ENCODE data around the gene HTT. TPM values are rescaled to one million over a fixed set of nuclear protein-coding genes. Genes with fewer than 3 reads are reported as not detected.

The HTT gene
- polyA plus RNA-seq, 1 donor from 2014 or later = 11.5 TPM

DNA sequence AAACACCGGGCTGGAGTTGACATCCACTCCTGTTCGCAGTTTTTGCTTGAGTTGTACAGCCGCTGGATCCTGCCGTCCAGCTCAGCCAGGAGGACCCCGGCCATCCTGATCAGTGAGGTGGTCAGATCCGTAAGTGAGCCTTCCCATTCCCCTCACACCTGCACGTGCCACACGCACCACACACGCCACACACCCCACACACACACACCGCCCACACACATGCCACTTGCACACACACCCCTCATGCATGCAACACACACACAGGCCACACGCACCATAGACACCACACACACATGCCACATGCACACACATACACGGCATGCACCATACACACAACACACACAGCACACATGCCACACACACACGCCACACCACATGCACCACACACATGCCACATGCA, 154.4 kb downstream of the HTT start:
- TF ChIP-seq MXI1 (conservative IDR thresholded peaks at IDR 0.05; ENCODE audit: poor library complexity, severe bottlenecking) = no peak
- no peak for TF ChIP-seq EP300 (conservative IDR thresholded peaks at IDR 0.05; ENCODE audit: poor library complexity, severe bottlenecking)
- TF ChIP-seq, protein P1, sequence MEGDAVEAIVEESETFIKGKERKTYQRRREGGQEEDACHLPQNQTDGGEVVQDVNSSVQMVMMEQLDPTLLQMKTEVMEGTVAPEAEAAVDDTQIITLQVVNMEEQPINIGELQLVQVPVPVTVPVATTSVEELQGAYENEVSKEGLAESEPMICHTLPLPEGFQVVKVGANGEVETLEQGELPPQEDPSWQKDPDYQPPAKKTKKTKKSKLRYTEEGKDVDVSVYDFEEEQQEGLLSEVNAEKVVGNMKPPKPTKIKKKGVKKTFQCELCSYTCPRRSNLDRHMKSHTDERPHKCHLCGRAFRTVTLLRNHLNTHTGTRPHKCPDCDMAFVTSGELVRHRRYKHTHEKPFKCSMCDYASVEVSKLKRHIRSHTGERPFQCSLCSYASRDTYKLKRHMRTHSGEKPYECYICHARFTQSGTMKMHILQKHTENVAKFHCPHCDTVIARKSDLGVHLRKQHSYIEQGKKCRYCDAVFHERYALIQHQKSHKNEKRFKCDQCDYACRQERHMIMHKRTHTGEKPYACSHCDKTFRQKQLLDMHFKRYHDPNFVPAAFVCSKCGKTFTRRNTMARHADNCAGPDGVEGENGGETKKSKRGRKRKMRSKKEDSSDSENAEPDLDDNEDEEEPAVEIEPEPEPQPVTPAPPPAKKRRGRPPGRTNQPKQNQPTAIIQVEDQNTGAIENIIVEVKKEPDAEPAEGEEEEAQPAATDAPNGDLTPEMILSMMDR (IDR thresholded peaks at IDR 0.05; ENCODE audit: poor library complexity, severe bottlenecking) = no peak
- TF ChIP-seq TAF1 (IDR thresholded peaks at IDR 0.05; ENCODE audit: low read depth) = no peak
- no peak for TF ChIP-seq RAD21 (conservative IDR thresholded peaks at IDR 0.05)
- no peak for TF ChIP-seq POLR2AphosphoS5 (IDR thresholded peaks at IDR 0.05)
- no peak for TF ChIP-seq REST (IDR thresholded peaks at IDR 0.05; ENCODE audit: borderline replicate concordance)
- no peak for TF ChIP-seq SMC3 (conservative IDR thresholded peaks at IDR 0.05; ENCODE audit: poor library complexity)
- TF ChIP-seq EZH2 (IDR thresholded peaks at IDR 0.05; ENCODE audit: borderline replicate concordance, insufficient read depth, low read length, poor library complexity, severe bottlenecking) = no peak
- no peak overlapping the region for H3K4me2 ChIP-seq (ENCODE audit: low read length)
- peaks cover 11% of the 10 kb centered on the region for H3K36me3 ChIP-seq (ENCODE audit: insufficient read depth, low read length)
- no peak overlapping the region for H3K27ac ChIP-seq (ENCODE audit: low read length)
- H3K9me3 ChIP-seq (ENCODE audit: low read length) = no peaks in the 10 kb centered on the region
- no peak overlapping the region for H3K4me3 ChIP-seq (ENCODE audit: low read length)
- no peak overlapping the region for H3K9ac ChIP-seq (ENCODE audit: low read length)
- no peak overlapping the region for H2AFZ ChIP-seq (ENCODE audit: low read depth, low read length)
- no peaks in the 10 kb centered on the region for H3F3A ChIP-seq (ENCODE audit: insufficient read depth, low read length, poor library complexity, severe bottlenecking)
- H4K20me1 ChIP-seq (ENCODE audit: insufficient read depth) = no peaks in the 10 kb centered on the region
- no peaks in the 10 kb centered on the region for H3K27me3 ChIP-seq (ENCODE audit: insufficient read depth, low read depth, low read length)
- no peaks in the 10 kb centered on the region for H3K9me2 ChIP-seq (ENCODE audit: insufficient read depth, low read length)
- no peaks in the 10 kb centered on the region for H3K79me2 ChIP-seq (replicated peaks; ENCODE audit: insufficient read depth, low read length)

GRCh38 chr4:3229328-3229727, 154.8 kb downstream of the HTT start:
- Histone ChIP-seq H3K4me2 (ENCODE audit: low read length) (no peak overlapping the region), H3K9ac (ENCODE audit: low read length) (no peak overlapping the region), H3K36me3 (ENCODE audit: insufficient read depth, low read length) (peaks cover 11% of the 10 kb centered on the region), H3K27ac (ENCODE audit: low read length) (no peak overlapping the region), H3K9me3 (ENCODE audit: low read length) (no peaks in the 10 kb centered on the region), H2AFZ (ENCODE audit: low read depth, low read length) (no peak overlapping the region), H3K27me3 (ENCODE audit: insufficient read depth, low read depth, low read length) (no peaks in the 10 kb centered on the region), H3K9me2 (ENCODE audit: insufficient read depth, low read length) (no peaks in the 10 kb centered on the region), H4K20me1 (ENCODE audit: insufficient read depth) (no peaks in the 10 kb centered on the region), H3K4me3 (ENCODE audit: low read length) (no peak overlapping the region), H3K79me2 (replicated peaks; ENCODE audit: insufficient read depth, low read length) (no peaks in the 10 kb centered on the region), H3F3A (ENCODE audit: insufficient read depth, low read length, poor library complexity, severe bottlenecking) (no peaks in the 10 kb centered on the region)
- TF ChIP-seq REST (IDR thresholded peaks at IDR 0.05; ENCODE audit: borderline replicate concordance) (no peak), TAF1 (IDR thresholded peaks at IDR 0.05; ENCODE audit: low read depth) (no peak), POLR2AphosphoS5 (IDR thresholded peaks at IDR 0.05) (no peak), EP300 (conservative IDR thresholded peaks at IDR 0.05; ENCODE audit: poor library complexity, severe bottlenecking) (no peak), SMC3 (conservative IDR thresholded peaks at IDR 0.05; ENCODE audit: poor library complexity) (no peak), RAD21 (conservative IDR thresholded peaks at IDR 0.05) (no peak), MXI1 (conservative IDR thresholded peaks at IDR 0.05; ENCODE audit: poor library complexity, severe bottlenecking) (no peak), EZH2 (IDR thresholded peaks at IDR 0.05; ENCODE audit: borderline replicate concordance, insufficient read depth, low read length, poor library complexity, severe bottlenecking) (no peak)
- TF ChIP-seq, protein P1 (IDR thresholded peaks at IDR 0.05; ENCODE audit: poor library complexity, severe bottlenecking) = no peak
